Cerebellar cortex (tissue), 1 donor: ENCODE data around the gene SRGAP1.
"Not testable (repeated sequence)": the region's sequence is repeated elsewhere in the genome, so short reads cannot be mapped to it uniquely, and the experiment has no call there.

Experiments
- DNase-seq: peaks from one replicate; pipeline ENCODE4 v3.0.0-alpha.2; 2015; ENCODE audit warnings: low spot score

Gene SRGAP1

DNA sequence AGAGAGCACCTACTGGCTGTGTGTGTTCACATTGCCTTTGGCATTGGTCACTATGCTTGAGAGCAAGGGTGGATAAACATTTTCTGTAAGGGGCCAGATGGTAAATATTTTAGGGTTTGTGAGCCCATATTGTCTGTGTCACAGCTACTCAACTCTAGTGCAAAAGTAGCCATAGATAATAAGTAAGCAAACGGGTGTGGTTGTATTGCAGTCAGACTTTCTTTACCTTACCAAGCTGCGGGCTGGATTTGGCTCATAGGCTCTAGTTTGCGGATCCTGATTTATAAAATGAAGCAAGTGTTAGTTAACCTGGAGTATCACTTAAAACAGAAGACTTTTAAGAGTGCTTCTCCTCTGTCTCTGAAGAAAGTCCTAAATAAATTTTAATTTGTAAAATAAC, 208.6 kb downstream of the SRGAP1 start:
- DNase-seq, result no peak

GRCh38 chr12:64054079-64054520, 209.6 kb downstream of the SRGAP1 start:
- no peak for DNase-seq

DNA sequence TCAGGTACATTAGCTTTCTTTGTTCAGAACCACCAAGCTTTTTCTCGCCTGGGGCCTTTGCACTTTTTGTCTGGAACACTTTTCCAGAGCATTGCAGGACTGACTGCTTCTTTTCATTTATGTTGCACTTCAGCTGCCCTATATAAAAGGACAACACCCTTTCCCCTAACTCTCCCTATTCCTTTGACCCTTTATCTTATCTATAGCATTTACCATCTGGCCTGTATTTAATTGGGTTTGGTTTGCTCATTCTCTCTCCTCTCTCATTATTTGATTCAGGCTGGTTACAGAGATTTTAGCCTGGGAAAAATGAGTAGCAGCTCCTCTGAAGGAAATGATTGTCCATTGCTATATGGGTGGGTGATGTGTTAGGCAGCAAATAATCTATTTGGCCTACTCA, 212.2 kb downstream of the SRGAP1 start:
- no peak for DNase-seq

DNA sequence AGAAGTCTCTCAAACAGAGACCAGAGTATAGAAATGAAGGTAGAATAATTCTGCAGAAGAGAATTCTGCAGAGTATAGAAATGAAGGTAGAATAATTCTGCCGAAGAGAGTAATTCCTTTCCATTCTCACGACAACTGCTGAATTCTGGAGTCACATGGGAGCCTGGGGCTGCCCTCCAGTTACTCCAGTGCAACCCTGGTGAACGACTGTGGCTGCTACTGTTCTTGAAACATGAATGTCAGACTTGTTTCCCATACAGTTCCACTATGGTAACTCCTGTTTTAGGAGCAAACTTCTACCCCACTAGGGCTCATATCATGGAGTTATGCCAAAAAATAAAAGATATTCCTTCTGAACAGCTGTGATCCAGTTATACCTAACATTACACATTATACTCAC, 213.2 kb downstream of the SRGAP1 start:
- no peak for DNase-seq

DNA sequence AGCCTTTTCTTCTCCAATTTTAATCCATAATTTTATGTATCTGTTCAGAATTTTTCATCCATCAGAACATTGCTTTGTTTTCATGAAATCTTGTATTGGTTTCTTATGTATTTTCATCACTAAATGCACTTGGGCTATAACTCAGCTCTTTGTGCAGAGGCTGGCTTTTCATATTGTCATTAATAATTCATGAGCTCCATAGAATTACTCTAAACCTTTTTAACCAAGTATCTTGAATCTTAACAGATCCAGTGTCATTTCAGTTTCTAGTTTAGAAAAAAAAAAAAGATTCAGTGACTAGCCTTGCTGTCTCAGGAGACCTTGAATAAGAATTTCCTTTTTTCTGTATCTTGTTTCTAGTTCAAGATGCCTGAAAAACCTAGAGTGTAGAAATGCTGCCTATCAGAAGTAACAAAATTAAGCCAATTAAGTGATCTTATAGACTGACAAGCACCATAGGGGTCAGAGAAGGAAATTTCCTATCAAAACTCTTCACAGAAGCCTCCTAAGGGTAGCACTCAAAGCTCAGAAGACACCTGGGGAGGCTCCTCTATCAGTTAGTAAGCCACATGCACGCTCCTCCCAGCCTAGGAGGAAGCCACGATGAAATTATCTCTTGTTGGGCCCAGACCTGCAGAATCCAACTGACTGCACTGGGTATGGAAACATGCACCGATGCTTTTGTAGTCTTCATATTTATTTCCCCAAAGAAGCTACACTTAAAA, 214.2 kb downstream of the SRGAP1 start:
- no peak for DNase-seq

GRCh38 chr12:64059685-64060084, 215.2 kb downstream of the SRGAP1 start:
- no peak for DNase-seq

DNA sequence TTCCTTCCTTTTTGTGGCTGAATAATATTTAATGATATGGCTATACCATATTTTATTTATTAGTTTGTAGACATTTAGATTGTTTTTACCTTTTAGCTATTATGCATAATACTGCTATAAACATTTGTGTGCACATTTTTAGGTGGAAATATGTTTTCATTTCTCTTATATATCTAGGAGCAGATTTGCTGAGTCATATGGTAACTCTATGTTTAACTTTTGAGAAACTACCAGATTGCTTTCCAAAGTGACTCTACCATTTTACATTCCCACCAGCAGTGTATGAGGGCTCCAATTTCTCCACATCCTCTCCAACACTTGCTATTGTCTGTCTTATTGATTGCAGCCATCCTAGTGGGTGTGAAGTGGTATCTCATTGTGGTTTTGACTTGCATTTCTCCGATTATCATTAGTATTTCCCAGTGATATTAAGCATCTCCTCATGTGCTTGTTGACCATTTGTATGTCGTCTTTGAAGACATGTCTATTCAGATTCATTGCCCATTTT, 217.4 kb downstream of the SRGAP1 start:
- no peak for DNase-seq

GRCh38 chr12:64063121-64063520, 218.6 kb downstream of the SRGAP1 start:
- no peak for DNase-seq

DNA sequence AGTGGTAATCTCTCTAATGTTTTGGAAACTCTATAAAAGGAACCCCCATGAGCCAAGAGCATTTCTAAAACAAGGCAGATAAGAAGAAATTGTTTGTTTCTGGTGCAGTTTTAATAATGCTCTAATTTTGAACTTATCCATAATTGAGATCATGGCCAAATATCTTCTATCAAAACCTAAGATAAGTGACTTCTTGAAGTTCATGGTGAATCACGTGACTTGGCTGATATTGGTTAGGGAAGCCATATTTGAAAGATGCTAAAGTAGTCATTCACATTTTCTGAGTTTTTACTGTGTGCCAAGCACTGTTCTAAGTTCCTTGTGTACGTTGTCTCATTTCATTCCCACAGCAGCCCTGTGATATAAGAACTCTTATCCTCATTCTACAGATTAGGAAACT, 219.7 kb downstream of the SRGAP1 start:
- no peak for DNase-seq

GRCh38 chr12:64064706-64065105, 220.2 kb downstream of the SRGAP1 start:
- DNase-seq, result no peak

DNA sequence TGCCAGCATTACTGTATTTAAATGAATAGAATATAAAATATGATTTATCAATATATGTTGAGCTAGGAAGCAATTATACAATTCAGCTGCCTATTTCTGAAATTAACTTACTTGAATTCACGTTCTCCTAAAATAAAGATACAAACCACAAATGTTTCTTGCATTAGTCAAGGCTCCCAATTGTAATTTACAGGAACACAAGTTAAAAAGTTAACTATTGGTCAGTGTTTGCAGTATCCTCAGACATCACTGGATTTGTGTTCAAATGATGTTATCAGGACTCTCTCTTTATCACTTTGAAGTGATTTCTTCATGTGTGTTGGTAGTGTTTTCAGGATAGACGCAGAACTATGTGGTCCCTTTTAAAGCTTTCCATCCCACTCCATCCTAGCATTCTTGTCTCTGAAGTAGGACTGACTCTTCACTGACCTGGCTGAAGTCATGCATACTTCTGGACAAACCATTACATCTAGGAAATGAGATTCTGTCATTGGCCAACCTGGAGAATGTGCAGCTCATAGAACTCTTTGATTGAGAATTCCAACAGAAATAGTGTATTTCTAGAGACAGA, 221.5 kb downstream of the SRGAP1 start:
- DNase-seq, result no peak

DNA sequence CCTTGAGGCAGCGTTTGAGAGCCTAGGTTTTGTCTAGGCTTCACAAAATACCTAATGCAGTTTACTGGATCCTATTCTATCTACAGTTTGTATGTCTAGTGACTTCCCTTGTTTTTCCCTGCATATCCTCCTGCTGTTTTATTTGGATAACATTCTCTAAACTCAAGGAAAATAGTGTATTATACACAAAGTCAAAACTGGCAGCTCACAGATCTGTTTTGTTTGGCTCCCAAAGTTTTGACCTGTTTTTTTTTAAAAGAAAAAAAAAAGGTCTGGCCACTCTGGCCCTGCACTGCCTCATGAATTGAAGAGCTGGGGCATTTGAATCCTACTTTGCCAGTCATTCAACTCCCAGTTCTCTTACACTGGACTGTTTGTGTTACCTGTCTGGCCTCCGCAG, 222.3 kb downstream of the SRGAP1 start:
- no peak for DNase-seq

DNA sequence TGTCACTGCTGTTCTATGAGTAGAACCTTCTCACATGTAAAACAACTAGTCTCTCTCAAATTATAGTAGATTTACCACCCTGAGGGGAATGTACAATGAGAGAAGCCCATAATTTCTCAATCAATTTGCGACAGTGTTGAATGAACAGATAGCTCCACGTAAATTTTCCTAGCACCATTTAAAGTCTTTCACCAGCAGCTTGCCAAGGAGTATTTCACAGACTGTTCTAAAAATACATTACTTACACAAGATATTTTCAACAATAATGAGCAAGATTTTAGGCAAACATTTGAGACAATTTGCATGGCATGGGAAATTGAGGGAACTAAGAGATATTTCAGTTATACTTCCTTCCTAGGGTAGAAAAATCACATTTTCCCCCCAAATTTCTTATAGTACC, 226.0 kb downstream of the SRGAP1 start:
- no peak for DNase-seq

- no peak for DNase-seq
These were observed 228.5 kb downstream of the SRGAP1 start for GRCh38 chr12:64072916-64073575.

GRCh38 chr12:64076565-64076964, 232.1 kb downstream of the SRGAP1 start:
- not testable (repeated sequence) for DNase-seq

DNA sequence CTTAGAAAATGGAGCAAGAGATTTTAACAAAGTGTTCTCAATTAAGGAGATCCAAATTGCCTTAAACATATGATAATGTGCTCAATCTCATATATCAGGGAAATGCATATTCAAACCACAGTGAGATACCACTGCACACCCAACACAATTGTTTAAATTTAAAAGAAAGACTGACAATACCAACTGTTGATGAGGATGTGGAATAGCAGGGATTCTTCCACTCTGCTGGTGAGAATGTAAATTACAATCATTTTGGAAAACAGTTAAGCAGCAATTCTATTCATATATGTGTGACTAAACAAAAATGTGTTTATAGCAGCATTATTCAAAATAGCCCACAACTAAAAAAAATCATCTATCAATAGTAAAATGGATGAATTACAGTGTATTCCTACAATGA, 233.4 kb downstream of the SRGAP1 start:
- no peak for DNase-seq

DNA sequence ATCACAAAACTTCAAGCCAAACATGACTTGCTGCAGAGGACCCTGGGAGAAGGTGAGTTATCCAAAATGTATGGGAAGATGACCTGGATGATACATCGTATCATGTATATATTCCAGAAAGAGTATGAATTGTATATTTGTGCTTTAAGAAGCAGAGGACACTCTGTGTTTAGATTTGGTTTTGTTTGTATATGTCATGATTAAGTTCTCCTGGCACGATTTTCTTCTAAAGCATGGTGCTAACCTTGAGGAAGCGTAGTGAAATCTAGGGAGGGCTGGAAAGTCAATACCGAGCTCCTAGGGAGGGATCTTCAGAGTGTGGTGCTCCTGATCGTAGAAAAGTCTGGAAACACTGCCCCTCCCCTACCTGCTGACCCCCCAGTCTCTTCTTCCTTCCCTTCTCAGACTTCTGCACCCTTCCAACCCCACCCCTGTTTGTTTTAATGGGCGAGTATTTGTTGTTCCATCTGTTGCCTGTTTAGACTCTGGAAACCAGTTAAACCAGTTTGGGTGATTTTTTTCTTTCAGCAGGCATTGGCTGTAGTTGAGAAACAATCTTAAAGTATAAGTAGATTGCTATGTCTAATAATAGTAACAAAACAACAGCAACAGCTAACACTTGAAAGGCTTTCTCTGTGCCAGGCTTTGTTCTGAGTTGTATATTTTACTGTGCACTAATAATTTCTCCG, 236.0 kb downstream of the SRGAP1 start:
- DNase-seq, result no peak

- DNase-seq, result no peak
These were observed 236.5 kb downstream of the SRGAP1 start for GRCh38 chr12:64081008-64081404.

DNA sequence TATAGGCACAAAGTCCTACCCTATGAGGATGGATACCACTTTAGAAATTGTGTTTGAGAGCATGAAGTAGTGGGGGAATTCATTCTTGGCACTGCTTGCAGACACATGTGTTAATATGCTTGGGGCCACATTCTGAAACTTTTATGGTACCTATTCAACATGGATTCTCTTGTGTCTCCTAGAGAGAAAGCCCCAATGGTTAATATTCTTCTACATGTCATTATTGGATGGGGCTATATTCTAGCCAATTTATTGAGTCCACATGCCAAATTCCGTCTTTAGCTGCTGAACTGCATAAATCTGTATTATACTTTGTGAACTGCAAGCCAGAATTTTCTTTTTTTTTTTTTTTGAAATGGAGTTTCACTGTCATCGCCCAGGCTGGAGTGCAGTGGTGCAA, 237.6 kb downstream of the SRGAP1 start:
- no peak for DNase-seq

DNA sequence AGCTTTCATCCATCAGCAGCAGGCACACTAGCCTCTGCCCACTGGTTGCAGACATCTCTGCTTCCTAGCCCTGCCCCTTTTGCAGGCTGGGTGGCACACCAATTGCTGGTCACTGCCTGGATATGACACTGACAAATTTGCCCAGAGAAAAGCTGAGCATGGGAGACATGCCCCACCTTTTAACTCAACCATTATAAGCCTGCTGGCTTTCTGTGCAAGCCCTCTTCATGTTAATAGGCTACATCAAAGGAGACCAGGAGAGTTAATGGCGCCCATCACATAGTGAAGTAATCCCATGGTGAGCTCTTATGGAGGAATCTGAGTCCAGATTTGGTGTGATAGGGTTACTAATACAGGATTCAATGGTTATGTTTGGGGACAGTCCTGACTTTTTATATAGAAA, 238.4 kb downstream of the SRGAP1 start:
- DNase-seq, result no peak

DNA sequence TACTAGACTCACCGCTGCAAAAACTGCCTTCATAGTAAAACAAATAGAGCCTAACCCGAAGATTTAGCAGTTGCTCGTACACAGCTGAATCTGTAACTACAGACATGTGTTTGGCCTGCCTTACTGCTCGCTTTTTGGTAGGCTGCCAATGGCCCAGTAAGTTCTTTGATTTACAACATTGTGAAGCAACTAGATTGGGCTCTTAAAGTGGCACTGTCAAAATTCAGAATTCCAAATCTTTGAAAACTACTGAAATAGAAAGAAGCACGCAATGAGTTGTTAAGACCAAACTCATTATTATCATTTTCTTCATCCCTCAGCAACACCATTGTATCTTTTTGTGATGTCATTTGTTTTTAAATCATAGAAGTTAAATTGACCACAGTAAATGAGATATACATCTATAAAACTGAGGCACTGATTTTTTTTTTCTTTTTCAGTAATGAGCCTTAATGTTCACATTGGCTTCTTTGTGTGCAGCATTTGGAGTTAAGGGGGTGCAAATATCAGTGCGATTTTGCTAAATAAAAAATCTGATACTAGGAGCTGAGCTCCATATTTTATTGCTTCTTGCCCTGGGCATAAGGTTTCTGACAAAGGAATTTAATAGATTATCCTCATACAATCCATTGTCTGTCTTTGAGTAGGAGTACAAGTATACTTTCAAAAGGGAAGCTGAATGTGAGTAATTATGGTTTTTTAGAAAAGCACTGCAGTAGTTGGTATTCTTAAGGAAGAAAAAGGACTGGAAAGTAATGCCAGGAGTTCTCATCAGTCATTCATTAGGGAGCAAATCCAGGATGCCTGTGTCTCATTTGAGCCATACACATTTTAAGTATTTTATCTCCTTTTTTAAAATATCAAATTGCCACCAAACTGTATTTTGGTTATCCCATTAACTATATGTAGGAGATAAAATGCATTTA, 239.0 kb downstream of the SRGAP1 start:
- peak; percentile 57 for DNase-seq

- DNase-seq, result no peak
These were observed 240.7 kb downstream of the SRGAP1 start for GRCh38 chr12:64085154-64085553.
